COLO668 (cell line): ENCODE measurements around the gene APCDD1.

Source experiments
- DNase-seq: peaks from one replicate; lab custom pipeline; 2025; ENCODE audit not compliant: unreplicated experiment; lab: John Stamatoyannopoulos, UW

The APCDD1 gene

DNA sequence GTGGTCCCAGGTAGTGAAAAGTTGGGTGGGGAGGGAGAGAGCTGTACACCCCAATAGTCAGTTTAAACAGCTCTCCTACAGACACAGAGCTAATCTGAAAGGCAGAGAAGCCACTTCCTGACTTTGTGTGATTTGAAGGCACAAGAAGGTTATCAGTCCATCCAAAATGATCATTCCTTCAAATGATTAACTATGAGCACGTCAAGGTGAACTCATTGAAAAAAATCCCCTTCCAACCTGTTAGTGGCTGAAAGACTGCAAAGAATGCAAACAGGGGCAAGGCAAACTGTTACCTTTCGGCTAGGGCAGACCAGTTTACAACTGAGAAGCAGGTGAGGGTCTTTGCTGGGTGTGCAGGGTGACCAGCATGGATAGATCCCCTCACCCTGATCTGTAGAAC, 22.8 kb upstream of the APCDD1 start:
- no peak for DNase-seq

DNA sequence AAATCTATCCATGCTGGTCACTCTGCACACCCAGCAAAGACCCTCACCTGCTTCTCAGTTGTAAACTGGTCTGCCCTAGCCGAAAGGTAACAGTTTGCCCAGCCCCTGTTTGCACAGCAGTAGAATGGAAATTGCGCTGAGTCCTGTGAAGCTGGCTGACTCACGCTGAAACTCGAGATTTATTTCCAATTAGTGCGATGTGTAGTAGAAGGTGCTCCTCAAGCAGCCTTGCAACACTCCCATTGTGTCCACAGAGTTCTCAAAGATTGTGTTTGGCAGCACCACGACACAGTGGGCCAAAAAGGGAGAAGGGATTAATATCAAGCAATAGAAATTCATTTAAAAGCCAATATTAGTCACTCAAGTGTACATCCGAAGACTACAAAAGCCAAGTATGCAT, 21.7 kb upstream of the APCDD1 start:
- DNase-seq, result no peak

DNA sequence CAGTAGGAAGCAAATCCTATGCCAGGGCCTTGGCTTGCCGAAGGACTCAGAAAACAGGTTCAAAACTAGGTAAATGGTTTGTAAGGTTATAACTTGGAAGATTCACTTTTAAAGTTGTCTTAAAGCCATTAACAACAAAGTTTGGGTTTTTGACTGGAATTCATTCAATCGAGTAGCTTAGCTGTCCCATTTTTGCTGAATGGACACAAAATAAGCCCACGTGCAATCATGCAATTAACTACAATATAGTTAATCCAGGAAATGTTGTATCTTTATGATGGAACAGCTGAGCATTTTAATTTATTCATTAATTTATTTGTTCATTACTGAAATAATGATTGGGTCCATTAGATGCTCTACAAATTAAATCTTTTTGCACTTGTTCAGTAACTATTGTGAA, 18.3 kb upstream of the APCDD1 start:
- no peak for DNase-seq

DNA sequence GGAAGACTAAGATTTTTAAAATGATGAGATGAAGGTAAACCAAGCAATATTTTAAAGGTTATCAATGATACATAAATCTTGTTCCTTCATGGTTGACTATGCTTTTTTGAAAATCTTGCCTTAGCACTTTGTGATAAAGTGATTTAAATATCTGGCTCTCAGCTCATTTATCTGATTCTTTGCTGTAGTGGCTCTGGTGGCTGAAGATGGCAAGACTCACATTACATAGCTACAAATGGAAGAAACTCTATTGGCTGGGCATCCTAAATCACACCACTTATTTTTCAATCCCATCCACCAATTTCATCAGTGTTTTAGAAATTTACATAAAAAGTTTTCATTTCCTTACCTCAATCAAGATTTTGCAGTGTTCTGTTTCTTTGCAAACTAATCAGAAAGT, 16.6 kb upstream of the APCDD1 start:
- no peak for DNase-seq

DNA sequence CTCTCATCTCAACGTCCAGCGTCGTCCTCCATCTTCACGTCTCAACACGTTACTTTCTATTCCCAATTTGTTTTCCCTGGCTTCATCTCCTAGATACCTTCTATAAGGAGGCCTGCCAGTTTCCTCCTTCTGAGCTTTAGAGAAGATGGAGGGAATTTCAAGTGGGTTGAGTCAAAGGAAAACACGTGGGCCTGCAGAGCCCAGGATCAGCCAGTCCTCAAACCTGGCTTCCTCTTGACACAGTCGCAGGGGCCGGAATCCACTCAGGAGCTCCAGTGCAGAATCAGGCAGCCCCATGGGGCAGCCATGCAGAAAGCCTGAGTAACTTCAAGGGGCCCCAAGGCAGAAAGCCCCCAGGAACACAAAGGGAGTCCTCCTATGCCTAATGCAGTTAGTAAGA, 14.5 kb upstream of the APCDD1 start:
- no peak for DNase-seq

DNA sequence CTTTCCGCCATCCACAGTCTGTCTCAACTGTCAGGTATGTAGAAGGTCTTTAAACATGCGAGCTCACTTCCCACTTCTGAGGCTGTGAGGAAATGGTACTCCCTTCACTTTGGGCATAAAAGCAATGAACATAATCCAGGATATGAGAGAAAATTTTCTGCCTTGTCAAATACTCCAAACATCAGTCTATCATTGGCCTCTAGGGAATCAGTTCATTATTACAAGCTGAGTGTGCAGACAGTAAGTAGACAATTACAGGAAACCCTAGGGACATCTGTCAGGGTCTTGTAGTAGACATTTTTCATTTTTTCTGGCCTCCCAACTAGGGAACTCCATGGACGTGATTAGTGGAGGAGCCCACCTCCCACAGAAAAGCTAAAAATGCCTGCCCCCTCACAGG, 13.6 kb upstream of the APCDD1 start:
- no peak for DNase-seq

DNA sequence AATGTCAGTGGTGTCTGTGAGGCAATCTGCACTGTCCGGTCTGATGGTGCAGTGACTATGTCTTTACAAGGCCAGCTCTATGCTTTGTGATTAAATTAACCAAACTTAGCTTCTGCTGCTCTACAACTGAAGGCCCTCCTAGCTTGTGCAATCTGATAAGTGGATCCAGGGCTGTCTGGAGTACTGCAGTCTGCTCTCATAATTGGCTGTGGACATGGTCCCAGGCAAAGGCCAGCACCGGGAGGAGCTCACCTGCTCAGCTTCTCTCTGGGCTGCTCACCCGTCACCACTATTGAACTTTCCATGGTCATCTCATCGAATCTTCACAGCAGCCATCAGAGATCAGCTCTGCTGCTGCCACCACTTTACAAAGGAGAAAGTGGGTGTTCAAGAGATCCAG, 13.0 kb upstream of the APCDD1 start:
- no peak for DNase-seq

DNA sequence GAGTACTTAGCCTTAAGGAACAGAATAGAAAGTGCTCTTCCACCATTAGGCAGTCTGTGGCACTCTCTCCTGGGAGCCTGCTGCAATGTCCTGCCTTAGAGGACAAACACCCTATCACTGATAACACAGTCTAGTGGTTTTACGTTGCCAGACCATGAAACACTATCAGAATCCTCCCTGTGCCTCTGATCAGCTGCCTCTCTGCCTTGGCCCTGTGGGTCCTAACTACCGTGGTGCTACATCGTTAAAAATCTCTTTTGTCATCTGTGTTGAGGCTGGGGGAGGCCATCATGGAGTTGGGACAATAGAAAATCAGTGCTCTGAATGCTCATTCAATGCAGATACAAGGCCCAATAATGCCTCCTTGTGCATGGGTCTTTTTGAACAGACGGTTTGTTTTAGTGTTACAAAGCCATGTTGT, 11.9 kb upstream of the APCDD1 start:
- no peak for DNase-seq

DNA sequence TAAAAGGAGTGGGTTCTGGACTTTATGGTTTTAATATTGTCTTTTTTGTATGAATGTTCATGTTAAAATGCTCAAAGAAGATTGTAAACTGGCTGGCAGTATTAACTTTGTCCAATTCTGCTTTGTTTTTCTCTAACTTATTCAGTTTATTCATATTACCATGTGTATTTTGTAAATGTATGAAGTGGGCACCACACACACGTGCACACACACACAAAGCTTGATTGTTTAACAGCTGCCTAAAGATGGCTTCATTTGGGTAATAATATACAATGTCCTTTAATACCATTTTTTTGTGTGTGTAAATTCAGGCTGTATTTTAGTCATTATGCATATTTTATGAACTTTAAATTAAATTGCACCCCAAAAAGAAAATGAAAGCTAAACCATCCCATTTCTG, 11.4 kb upstream of the APCDD1 start:
- no peak for DNase-seq

DNA sequence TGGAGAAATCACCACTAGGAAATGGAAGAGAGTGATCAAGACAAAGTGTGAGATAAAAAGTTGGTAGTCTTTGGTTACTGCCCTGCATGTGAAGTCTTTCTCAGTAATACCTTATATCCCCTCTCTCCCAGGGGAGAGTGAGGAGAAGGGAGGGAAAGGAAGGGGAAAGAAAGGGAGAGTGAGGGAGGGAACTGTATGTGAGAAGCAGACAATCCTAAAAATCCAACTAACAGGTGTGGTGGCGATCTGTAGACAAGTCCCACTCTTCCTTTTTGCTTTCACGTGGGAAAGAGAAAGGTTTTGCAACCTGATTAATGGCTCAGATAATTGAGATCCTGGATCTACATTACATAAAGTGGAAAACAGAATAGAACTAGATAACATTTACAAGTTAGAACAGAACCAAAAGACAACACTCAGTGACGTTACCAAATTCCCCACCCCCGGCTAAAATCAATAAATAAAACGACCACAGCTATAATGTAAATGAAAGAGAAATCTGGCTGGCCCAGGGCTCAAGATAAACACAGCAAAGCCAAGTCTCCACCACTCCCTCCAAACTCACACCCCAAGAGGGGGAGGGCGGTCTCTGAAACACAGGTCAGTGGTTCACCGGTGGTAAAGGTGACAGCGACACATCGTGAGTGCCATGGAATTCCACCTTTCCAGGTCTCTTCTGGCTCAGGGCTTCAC, 10.0 kb upstream of the APCDD1 start:
- no peak for DNase-seq

DNA sequence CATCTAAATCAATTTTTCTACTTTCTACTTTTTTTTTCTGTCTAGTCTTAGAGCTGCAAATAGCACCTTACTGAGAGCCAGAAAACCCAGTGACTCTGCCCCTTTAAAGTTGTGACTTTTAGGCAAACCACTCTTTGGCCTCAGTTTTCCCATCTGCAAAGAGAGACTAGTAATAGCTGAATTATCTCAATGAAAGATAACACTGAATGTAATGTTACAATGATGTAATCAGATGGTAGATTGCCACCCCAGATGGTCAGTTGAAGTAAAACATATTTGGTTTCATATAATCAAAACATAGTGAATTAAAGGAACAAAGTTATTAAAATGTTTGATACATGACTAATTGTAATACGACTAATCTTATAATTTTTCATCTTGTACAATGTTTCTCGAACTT, 5.0 kb upstream of the APCDD1 start:
- no peak for DNase-seq

DNA sequence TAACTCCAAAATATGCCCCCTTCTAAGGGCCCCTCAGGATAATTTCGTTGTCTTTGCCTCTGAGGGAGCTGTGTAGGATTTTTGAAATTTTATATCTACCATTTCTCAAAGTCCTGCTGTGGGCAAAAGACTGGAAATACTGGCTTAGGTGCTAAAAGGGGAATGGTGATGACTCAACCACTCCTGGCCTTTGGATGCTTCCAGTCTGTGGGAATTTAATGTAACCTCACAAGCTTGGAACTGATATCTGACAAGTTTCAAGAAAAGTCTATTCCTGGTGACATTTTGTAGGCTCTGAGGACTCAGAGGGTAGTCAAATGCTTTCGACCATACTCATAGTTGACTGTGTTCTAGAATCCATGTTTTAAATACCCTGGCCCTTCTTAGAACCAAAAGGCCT, 3.4 kb upstream of the APCDD1 start:
- no peak for DNase-seq

DNA sequence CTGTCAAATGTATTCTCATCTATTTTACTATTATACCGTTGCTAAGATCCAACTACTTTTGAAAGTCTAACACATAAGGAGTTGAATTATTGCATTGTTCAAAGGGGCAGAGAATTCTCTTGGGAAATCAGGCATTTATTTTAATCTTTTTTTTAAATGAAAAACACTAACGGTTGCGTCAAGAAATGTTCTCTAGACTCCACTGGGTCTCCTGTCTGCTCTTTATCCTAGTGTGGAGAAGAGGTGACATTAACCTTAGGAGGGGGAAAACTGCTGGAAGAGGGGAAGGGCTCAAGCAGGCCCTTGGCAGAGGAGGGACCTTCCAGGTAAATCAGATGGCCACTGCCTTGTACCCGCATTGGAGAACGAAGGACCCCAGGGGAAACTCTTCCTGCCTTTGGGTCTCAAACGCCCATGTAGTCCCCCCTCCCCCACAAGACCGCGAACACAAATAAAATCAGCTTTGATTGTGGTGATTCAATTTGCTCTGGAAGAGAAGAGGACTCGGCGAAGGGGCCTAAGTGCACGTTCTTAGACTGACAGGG, 1.1 kb upstream of the APCDD1 start:
- DNase-seq, result no peak

DNA sequence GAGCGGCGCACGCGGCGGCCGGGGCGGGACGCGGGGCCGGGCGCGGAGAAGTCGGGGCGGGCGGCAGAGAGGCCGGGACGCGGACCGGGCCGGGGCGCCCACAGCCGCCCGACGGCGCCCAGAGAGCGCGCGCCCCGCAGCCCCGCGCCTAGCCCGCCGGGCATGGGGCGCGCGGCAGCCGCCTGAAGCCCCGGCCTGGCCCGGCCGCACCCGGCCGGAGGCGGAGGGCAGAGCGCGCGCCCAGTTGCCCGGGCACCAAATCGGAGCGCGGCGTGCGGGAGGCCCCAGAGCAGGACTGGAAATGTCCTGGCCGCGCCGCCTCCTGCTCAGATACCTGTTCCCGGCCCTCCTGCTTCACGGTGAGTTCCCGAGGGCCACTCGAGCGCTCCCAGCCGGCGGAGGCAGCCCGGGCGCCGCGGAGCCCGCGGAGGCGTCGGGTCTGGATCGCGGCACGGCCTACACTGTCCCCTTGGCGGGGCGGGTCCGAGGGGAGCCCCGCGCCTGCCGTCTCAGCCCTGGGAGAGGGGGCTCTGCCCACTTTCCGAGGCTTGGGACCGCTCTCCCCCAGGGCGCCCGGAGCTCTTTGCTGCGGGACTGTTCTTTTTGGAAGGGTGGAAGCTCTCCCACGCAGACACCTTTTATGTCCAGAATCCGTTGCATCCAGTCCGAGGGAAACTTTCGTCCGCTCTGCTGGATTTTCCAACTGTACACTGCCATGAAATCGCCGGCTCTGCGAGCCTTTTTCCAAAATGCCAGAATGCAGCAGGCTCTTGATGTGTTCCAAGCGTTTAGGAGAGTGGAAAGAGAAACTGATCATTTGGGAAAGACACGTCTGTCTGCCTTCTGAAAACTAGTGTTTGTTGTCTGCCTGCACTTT, 484 bp downstream of the APCDD1 start:
- DNase-seq, result peak; percentile 82

DNA sequence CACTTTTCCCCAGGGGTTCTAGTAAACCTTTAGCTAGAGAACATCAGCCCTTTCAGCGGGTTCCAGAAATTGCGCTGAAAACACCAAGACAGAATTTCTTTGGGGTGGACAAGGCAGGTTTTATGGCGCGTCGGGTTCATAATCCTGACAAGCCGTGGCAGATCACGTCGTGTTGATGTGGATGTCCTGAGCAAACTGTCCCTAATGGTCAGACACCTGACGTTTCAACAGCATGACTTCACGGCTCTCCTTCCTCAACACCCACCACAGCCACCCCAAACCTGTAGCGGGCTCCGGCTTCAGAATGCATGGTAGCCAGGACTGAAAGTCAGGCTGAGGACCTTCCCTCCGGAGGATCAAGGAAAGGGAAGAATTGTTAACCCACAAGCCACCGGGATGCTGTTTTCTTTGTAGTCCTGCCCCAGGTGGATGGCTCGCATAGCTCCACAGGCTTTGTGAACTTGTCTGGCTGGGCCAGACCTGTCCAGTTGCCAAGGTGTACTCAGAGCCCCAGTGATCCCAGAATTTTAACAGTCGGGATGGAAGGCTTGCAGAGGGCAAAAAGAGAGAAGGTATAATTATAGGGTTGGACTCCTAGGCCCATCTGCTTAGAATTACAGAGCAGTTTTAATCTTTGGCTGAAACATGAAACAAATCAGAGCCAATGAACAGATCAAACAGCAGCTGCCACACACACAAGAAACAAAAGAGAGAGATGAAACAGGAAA, 1.5 kb downstream of the APCDD1 start:
- no peak for DNase-seq

DNA sequence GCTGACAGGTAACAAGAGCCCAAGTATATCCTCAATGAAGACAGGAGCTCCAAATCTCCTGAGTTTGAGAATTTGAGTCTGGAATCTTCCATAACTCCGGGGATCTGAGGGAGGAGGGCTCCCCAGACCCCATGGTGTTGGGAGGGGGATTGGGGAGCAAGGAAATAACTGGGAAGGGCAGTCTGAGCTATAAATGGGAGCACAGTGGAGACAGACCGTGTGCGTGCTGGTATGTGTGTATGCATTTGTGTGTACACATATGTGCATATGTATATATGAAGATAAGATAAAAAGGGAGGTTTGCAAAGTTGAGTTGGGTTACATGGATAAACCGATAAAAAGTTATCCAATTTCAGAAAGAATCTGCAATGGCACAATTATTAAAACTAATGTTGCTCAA, 2.3 kb downstream of the APCDD1 start:
- DNase-seq, result no peak

DNA sequence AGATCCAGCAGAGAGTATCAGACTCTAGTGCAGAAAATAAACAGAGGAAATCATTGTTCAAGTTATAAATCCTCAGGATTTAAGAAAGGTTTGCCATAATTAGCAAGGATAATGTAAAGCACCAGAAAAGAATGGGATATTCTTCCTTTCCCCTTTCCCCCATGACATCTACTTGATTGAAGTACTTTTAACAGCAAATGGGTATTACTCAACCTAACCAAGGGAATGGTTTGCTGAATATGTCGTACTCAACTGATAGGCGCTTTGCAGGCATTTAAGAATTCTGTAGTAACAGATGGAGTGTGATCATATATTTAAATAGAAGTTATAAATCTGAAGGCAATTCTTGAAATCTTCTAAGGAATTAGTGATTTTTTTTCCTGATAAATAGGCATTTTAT, 2.7 kb downstream of the APCDD1 start:
- DNase-seq, result no peak

DNA sequence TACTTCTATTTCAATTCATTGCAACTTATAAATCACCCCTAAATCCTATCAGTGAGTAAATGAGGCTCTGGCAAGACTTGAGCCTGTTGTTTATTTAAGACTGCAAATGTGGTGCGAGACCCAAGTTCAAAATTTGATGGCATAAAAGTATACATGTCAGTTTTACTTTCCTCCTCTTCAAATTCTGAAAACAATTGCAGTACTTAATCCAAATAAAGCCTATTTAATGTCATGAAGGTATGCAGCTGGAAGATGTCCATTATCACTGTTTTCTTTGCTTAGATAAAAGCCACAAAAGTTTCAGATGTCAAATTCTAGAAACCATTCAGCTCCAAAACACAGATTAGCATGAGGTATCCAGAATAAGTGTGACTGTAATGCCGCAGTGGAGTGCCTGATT, 3.3 kb downstream of the APCDD1 start:
- DNase-seq, result no peak

DNA sequence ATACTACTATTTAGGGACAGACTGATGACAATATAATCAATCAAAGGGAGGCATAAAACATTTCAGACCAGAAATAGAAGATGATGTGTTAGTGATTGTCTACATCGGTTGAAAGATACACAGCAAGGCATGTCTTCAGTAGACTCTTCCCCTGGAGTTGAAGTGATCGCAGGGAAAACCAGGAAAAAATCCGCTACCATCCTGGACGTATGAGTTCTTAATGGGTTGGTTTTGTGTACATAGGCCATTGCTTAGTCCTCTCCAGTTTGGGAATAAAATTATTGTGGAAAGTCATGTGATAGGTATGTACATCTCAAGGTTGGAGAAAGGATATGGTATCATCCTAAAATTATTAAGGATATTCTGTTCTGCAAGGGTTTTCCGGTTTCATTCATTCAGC, 4.3 kb downstream of the APCDD1 start:
- no peak for DNase-seq

DNA sequence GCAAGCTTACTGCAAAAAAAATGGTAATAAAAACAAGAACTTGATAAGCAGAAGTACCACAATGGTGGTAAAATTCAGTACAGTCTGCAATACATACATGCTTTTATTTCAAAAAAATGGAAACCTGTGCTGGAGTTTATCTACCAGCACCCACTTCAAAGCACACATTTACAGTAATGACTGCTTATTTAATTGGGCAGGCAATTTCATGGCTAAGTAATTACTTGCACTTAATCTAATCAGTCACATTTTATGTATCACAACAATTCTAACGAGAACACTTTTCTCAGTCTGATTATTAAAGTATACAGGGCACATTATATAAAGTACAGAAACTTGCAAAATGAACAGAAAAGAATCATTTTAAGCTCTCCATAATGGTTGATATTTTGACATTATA, 5.2 kb downstream of the APCDD1 start:
- DNase-seq, result no peak

DNA sequence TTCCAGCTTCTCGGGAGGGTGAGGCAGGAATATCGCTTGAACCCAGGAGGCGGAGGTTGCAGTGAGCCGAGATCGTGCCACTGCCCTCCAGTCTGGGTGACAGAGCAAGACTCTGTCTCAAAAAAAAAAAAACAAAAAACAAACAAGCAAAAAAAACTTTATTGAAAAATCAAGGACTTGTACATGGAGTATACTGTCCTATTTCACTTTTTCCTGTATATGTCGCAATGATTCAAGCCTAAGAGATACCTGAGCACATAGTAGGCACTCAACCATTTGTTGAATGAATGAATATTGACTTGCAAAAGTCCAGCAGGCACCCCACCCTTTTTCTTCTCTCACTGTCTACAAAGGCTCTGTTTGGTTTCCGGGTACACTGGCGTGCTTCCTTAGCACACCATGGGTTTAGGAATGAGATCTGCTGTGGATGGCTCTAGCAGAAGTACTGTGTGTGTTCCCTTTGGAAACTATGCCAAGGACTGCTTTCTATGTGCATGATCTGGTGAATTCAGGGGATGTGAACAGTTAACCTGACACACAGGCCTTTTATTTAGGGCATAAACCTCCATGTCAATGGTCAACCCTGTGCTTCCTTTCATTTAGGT, 6.1 kb downstream of the APCDD1 start:
- DNase-seq, result no peak
